NCI-H1092 treated with DMSO at 0.1 percent for 48 hours (cell line): ENCODE data around the gene RASA3.
"Not testable (repeated sequence)": the region's sequence is repeated elsewhere in the genome, so short reads cannot be mapped to it uniquely, and the experiment has no call there.

Source experiments
- DNase-seq: peaks from one replicate; lab custom pipeline; 2025; lab: John Stamatoyannopoulos, UW

Gene RASA3

DNA sequence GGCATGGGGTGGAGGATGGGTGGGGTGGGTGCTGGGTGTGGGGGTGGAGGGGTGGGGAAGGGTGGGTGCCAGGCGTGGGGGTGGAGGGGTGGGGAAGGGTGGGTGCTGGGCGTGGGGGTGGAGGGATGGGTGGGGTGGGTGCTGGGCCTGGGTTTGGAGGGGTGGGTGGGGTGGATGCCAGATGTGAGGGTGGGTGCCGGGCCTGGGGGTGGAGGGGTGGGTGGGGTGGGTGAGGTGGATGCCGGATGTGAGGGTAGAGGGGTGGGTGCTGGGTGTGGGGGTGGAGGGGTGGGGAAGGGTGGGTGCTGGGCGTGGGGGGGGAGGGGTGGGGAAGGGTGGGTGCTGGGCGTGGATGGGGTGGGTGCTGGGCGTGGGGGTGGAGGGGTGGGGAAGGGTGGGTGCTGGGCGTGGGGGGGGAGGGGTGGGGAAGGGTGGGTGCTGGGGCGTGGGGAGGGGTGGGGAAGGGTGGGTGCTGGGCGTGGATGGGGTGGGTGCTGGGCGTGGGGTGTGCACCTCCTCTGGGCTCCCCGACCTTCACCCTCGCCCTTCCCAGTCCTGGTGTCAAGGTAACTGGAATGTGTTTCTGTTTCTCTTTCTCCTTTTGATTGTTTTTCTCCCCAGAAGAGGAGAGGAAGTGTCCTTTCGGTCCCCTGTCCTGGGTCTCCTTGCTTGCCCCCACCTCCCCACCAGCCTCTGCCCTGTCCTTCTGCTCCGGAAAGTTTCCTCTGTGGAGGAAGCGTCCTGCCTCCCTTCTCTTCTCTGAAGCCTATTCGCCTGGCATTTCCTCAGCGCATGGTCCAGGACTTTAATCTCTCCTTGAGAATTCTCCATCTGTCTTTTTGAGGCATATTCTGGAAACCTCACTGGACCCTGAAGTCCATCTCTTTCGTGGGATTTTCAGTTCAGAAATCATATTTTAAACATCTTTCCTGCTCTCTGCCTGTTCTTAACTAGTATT is 23.8 kb upstream of the RASA3 start:
- no peak for DNase-seq

DNA sequence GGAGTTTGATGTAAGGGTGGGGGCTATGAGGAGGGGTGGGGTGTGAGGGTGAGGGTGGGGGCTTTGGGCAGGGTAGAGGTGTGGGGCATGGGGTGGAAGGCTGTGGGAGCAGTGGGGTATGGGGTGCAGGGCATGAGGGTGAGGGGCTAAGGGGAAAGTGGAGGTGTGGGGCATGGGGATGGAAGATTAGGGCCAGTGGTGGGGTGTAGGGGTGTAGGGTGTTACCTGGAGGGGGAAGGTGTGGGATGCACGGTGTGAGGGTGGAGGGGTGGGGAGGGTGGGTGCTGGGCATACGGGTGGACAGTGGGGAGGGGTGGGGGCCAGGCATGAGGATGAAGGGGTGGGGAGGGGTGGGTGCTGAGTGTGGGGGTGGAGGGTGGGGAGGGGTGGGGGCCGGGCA is 22.9 kb upstream of the RASA3 start:
- DNase-seq, result no peak

DNA sequence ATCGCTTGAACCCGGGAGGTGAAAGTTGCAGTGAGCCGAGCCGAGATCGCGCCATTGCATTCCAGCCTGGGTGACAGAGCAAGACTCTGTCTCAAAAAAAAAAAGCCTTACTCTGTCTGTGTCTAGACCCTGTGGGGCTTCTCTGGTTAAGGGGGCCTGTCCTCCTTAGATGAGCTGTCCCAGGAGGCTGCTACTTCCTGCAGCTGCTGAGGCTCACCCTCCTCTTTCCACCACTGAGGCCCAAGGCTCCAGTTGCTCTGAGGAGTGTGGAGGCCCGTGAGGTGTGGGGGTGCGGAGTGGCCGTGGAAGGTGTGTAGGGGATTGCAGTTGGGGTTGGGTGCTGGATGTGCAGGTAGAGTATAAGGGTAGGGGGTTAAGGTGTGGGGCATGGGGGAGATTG is 22.1 kb upstream of the RASA3 start:
- DNase-seq, result no peak

DNA sequence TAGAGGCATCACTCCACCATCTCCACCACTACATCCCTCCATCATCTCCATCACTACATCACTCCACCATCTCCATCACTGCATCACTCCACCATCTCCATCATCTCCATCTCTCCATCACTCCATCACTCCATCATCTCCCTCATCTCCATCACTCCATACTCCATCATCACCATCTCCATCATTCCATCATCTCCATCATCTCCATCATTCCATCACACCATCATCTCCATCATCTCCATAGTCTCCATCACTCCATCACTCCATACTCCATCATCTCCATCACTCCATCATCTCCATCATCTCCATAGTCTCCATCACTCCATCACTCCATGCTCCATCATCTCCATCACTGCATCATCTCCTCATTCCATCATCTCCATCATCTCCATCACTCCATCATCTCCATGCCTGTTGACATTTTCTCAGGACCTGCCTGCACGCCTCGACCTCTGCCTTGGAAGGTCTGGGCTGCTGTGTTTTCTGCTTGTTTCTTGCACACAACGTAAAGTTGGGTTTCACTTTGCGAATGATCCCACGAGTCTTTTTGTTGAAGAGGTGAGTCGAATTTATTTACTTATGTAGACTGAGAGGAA is 21.2 kb upstream of the RASA3 start:
- DNase-seq, result no peak

DNA sequence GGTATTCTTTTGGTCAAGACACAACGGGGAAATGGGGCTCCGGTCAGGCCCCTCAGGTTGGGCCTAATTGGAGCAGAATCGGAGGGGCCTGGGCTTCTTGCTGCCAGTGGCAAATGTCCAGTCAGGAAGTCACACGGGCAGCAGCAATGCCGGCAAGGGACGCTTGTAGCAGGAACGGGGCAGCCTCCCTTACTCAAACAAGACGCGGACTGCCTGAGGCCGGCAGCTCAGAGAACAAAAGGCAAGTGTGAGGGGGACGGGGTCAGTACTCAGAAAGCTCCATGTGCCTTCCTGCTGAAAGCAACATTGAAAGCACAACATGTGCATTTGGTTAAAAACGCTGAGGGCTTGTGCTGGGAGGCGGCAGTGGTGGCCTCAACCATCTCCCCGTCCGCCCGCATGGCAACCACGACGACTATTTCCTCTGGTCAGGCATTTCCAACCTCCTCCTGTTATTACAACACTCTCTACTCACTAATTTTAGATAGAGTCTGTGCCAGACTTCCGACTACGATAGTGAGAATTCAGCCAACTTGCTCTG is 20.5 kb upstream of the RASA3 start:
- no peak for DNase-seq

DNA sequence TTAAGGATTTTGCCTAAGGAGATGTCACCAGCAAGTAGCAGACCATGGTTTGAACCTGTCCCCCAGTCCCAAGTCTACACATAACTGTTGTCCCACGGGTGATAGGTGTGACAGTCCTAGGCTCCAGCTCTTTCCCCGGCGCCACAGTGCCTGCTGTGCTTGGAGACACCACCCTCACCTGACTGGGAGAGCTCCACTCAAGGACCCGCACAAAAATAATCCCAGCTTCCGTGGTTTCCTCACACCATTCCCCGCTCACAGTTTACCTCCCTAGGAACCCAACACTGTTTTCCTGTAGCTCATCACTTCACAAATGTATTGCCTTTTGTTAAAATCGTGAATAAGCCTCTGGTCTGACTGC is 19.8 kb upstream of the RASA3 start:
- no peak for DNase-seq

DNA sequence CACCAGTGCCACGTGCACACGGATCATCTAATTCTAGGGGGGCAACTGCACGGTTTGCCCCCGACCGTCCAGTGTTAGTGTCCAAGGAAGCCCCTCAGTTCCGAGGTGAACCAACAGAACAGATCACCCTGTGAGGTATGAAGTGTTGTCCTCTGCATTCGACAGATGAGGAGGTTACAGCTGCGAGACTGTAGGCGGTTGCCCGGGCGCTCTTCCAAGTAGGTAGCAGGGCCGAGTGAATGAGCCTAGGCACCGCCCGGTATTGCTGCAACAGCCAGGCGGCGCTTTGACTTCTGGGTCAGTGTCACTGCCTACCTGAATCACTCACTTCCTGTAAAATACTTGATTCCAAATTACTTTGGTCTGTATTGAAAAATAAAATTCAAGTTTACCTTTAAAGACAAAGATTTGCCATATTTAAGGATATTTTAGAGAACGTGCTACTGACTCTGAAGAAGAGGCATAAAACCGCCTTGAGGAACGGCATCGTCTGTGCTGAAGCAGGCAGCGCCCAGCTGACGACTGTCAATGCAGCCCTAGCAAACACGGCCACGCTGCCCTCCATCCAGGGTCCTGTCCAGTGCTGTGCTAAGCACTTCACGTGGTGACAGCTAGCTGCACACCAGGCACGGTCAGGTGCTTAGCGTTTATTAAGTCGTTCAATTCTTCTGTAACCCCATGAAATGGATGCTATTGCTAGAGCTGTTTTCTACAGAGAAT is 19.3 kb upstream of the RASA3 start:
- peak; percentile 63 for DNase-seq

DNA sequence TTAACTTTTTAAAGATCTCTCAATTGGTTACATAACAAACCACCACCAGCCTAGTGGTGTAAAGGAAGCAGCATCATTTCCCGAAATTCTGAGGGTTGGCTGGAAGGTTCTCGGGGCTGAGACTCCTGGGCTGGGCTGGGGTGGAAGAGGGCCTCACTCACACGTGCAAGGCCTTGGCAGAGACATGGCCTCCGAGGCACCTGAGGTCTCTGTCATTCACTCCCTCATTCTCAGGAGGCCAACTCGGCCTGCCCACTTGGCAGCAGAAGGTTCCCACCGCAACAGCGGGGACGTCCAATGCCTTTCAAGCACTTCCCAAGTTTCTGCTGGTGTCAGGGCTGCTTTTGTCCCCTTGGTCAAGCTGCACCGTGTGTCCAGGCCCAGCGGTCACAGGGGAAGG is 18.6 kb upstream of the RASA3 start:
- no peak for DNase-seq

DNA sequence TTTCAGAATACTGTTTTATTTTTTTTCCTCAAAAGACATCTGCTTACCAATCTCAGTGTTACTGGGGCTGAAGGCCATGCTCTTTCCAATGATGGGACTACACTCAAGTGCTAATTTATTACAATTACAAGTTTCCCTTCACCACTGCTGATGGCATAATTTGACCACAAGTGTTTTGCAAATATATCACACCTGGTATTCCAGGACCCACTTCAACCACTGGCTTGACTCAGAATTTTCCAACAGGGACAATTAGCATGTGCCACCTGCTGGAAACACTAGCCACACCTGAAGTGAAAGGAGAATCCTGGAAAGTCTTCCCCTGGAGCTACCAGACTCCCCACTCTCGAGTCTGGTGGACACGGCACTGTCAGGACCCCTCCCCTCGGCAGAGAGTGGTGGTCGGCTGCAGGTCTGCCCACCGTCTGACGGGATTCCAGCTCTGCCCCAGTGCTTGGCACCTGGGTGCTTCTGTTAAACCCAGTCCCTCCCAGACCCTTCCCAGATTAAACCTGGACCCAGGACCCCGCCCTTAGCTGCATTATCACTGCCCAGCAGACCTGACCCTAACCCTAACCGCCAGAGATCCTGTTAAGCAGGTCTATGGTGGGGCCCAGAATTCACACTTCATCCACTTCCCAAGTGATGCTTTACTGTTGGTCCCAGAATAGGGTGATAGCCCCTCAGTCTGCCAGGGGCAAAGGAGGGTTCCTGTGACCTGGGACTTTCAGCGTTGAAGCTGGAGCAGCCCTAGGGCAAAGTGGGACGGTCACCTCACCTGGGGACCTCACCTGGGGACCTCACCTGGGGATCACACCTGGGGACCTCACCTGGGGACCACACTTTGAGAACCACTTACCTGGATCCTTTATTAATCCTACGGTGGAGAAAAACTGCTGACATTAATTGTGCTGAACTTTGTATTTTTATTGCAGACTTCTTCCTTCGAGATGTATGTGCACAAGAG is 17.6 kb upstream of the RASA3 start:
- peak; percentile 81 for DNase-seq

DNA sequence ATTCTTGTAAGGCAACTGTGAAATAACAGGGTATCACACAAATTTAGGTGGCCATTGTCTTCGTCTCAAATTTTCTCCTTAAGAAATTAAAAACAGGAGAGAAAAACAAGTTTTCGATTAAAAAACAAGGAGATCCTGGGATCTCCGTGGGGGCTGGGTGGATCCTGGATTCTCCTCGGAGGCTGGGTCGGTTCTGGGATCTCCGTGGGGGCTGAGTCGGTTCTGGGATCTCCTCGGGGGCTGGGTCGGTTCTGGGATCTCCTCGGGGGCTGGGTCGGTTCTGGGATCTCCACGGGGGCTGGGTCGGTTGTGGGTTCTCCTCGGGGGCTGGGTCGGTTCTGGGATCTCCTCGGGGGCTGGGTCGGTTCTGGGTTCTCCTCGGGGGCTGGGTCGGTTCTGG is 16.5 kb upstream of the RASA3 start:
- DNase-seq, result not testable (repeated sequence)

DNA sequence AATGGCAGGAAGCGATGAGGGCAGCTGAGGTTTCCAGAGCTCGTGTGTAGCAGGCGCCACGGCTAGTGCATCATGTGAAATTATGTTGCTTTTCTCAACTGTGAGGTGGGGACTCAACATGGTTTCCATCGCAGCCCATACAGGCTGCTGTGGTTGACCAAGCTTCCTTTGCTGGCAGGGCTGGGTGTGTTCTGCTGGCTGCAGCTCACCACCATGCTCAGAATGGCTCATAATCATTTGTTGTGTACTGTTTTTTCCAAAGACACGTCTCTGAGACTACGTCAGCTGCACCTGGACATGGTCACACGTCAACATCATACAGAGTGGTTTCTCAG is 16.1 kb upstream of the RASA3 start:
- DNase-seq, result no peak

DNA sequence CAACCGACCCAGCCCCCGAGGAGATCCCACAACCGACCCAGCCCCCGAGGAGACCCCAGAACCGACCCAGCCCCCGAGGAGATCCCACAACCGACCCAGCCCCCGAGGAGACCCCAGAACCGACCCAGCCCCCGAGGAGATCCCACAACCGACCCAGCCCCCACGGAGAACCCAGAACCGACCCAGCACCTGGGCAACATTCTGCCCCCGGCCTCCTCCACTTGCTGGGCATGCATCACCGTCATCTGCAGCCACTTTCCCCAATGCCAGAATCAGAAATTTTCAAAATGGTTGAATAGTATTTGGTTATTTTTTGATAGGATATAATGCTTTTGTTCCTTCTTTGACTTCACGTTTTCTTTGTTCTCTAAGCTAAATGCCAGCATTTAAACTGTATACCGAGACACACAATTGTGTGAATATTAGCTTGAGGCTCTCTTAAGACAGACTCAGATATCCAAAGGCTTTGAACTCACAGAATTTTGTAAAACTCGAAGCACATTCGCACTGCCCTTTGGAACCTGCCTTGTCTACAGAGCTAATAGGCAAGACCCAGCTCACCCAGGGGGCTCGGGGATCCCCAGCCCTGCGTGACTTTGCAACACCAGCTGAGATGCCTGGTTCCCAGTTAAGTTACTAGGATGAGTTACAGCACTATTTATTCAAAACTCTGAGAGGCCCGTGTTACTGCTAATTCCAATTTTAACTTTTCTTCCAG is 15.5 kb upstream of the RASA3 start:
- DNase-seq, result no peak

DNA sequence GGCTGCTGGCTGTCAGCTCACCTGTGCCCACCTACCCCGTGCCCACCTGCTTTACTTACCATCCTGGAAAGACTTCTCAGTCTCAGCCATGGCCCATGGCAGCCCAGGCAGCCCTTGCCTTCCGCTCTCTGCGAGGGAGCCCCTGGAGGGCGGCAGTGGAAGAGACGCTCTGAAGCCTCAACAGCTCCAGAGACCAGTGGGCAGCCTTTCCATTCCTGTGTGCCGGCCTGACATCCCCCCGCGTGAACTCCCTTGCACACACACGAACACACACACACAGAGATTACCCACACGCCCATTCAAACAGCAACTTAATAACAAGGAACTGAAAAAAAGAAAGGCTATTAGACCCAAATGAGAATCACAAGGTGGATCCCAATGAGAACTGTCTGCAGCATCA is 14.2 kb upstream of the RASA3 start:
- DNase-seq, result no peak

DNA sequence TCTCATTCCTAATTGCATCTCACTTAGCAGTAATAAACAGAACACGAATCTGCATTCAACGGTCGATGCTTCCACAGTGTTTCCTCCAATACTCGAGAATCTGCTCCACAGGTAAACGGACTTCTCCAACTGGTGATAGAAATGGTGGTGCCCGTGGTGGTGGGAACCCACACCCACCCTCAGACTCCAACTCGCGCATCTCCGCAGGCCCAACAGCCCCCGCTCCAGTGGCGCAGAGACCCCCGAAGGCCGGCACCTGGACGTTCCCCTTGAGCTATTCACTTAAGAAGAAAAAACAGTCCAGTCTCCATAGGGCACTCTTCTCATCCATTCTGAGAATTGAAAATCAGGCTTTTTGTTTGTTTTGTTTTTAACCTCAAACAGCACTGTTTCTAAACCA is 13.8 kb upstream of the RASA3 start:
- DNase-seq, result no peak

DNA sequence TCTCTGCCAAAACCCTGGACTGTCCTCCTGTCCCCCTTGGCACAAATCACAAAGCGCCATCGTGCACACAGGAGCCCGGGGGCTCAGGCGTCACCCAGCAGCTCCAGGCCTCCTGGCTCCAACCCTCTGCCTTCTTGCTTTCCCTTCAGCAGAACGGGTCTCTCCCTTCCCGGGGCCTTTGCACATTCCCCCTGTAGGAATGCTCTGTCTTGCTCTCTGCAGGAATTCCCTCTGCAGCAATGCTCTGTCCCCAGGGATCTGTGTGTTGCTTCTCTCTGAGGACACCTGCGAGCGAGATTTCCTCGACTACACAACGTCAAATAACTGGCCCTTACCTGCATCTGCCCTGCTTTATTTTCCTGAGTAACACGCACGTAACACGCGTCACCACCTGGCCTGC is 13.3 kb upstream of the RASA3 start:
- DNase-seq, result no peak

DNA sequence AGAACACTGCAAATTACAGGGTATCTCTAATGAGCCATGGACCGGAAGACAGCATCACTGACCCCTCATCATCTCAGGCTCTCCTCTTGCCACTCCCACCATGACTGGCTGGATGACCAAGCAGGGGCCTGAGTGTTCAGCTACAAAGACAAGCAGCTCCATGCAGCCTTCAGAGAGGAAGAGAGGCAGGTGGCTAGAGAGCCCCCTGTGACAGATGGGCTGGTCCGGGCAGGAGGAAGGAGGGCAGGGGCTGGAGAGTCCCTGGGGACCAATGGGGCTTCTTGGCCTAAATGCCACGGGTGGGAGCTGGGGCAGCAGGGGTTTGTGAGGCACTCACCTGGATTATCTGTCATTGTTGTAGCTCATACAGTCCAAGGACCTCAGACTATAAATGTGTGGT is 12.8 kb upstream of the RASA3 start:
- peak; percentile 18 for DNase-seq

DNA sequence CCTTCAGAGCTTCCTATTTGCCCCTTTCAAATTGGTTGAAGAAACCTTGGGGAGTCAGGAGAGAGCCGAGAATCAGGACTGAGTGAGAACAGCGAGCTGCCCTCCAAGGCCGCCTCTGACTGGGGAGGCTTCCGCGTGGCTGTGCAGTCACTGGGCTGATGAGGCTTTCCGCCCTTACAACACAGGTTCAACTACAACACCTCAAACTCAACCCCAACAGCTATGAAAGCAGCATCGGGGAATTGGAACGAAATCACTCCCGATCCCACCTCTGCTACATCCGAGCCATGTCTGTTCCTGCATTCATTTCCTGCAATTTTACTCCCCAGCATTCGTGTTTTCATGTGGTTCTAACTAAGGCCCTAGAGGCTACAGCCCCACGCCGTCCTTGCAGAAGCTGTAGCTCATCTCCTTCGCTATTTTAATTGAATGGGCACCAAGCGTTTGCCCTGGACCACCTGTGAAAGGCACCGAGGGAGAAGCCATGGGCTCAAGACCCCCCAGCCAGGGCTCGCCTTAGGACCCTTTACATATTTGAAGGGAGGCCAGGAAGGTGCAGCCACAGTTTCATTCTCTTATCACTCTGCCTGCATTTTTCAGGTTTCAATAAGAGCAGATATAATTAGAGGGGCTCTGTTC is 12.3 kb upstream of the RASA3 start:
- no peak for DNase-seq

DNA sequence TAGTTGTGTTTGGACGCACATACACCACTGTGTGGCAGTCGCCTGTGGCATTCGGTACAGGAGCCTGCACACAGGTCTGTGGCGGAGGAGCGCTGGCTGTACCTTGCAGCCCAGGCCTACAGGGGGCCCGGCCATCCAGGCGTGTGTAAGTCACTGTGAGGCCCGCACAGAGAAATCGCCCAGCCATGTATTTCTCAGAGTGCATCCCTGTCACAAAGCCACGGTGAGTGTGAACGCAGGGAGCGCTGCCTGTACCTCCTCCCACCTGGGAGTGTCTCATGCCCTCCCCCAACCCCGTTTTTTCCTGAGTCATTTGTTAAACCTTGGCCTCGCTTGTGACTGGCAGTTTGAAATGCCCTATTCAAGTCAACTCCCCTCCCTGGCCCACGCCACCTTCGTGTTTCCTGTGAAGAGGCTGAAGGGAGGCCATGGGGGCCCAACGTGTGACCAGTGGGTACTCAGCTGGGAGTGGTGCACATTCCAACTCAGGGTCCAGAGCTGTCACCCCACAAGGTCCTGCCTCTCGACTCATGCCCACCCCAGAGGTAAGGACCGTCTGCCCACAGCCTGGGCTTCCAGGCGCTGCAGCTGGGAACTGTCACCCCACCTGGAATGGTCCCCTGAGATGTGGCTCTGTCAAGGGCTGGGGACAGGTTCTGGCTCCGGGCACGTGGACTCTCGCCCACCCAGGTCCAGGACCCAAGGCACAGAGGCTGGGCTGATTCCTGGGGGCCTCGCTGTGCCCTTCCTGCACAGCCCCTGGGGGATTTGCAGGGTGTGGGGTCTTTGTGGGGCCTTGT is 11.6 kb upstream of the RASA3 start:
- no peak for DNase-seq

DNA sequence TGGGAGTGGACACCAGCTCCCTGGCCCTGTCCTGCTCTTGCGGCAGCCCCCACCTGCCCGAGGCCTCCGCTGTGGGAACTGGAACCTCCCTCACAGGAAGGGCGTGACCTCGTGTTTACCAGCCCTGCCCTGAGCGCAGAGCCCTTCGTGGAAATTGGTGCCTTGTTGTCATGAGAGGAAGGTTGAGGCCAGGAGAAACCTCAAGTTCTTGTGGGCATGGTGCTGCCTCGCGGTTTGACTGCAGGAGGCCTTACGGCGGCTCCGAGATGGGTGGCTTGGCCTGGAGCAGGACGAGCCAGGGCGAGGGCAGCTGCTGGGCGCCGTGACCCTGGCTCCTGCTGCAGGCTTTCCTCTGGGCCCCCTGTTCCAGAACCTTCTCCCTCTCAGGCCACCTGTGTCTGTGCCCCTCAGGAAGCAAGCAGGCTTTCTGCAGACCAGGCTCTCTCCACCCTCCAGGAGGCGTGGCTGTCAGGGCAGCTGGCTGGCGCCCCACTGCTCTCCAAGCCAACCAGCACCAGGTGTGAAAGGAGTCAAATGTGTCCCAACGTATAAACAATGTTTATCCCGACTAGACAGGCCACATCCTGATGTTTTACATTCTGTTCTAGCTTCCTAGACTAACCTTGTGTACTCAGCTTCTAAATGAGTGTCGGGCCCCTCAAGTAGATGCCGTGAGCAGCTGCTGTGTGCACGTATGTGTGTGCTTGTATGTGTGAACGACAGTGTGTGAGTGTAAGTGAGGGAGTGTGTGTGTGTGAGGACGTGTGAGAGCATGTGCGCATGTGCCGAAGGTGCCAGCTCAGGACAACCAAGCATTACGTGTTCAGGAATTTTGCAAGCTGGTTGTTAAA is 10.4 kb upstream of the RASA3 start:
- peak; percentile 77 for DNase-seq
